ENCODE measurements around the gene LAG3. TPM values are rescaled to one million over a fixed set of nuclear protein-coding genes. Genes with fewer than 3 reads are reported as not detected.

The LAG3 gene
- total and polyA plus RNA-seq, 10 of the 15 experiments (the other 5 are each of a cell fraction or from before 2014, with no cell fraction given): 0.52 to 4.2 (median 1.0) TPM; not detected in 1

- Histone ChIP-seq H2AFZ (ENCODE audit: control insufficient read depth, low read depth, low read length) (no peak overlapping the region), H3K36me3 (ENCODE audit: control insufficient read depth in 2 of 2, insufficient read depth in 2 of 2, low read length in 1 of 2) (no peaks in the 10 kb centered on the region), H3K27ac (ENCODE audit: control insufficient read depth, insufficient read depth) (no peak overlapping the region), H3K4me1 (ENCODE audit: control insufficient read depth, insufficient read depth, low read length) (peaks cover 46% of the 10 kb centered on the region), H3K4me2 (ENCODE audit: control insufficient read depth, insufficient read depth) (no peak overlapping the region), H3K79me2 (ENCODE audit: control insufficient read depth, insufficient read depth, low read length) (peaks cover 16% of the 10 kb centered on the region), H3K9ac (ENCODE audit: control insufficient read depth, insufficient read depth, low read length) (no peak overlapping the region), H3K27me3 (replicated peaks in 1 of 2; ENCODE audit: control insufficient read depth in 2 of 2, insufficient read depth in 2 of 2, low read length in 1 of 2) (no peaks in the 10 kb centered on the region), H3K4me3 (no peak overlapping the region), H4K20me1 (ENCODE audit: control insufficient read depth, insufficient read depth) (no peaks in the 10 kb centered on the region), H3K9me3 (replicated peaks; ENCODE audit: control insufficient read depth, insufficient read depth, low read length) (no peaks in the 10 kb centered on the region)
- in situ Hi-C loops (cut with MboI): no loop called here
- SMC1A ChIA-PET (ENCODE audit: uncharacterized antibody, unreplicated experiment): interaction anchor here (3.6 kb wide), 1 partner anchor 17 kb away, joined by 20 read pairs; the partner anchor contains the start of gene MLF2
- TF ChIP-seq TCF7 (IDR thresholded peaks at IDR 0.05; ENCODE audit: borderline replicate concordance) (no peak), SIN3A (IDR thresholded peaks at IDR 0.05; ENCODE audit: low read depth, low read length) (no peak), BCL3 (IDR thresholded peaks at IDR 0.05; ENCODE audit: borderline replicate concordance, insufficient read depth, low read depth, low read length, poor library complexity, severe bottlenecking) (no peak), SPI1 (IDR thresholded peaks at IDR 0.05; ENCODE audit: borderline replicate concordance, insufficient read depth, low read depth, low read length) (peak; percentile 69; the same call in 1 of the 2 replicates), GATAD2B (conservative IDR thresholded peaks at IDR 0.05; ENCODE audit: low read depth) (no peak), EP300 (IDR thresholded peaks at IDR 0.05; ENCODE audit: borderline replicate concordance in 1 of 2, control insufficient read depth in 1 of 2, low read depth in 2 of 2, low read length in 2 of 2) (no peak), EED (IDR thresholded peaks at IDR 0.05; ENCODE audit: low read depth) (no peak)
- TF ChIP-seq, protein P1, sequence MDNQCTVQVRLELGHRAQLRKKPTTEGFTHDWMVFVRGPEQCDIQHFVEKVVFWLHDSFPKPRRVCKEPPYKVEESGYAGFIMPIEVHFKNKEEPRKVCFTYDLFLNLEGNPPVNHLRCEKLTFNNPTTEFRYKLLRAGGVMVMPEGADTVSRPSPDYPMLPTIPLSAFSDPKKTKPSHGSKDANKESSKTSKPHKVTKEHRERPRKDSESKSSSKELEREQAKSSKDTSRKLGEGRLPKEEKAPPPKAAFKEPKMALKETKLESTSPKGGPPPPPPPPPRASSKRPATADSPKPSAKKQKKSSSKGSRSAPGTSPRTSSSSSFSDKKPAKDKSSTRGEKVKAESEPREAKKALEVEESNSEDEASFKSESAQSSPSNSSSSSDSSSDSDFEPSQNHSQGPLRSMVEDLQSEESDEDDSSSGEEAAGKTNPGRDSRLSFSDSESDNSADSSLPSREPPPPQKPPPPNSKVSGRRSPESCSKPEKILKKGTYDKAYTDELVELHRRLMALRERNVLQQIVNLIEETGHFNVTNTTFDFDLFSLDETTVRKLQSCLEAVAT (IDR thresholded peaks at IDR 0.05): no peak
- TF ChIP-seq, protein P2, sequence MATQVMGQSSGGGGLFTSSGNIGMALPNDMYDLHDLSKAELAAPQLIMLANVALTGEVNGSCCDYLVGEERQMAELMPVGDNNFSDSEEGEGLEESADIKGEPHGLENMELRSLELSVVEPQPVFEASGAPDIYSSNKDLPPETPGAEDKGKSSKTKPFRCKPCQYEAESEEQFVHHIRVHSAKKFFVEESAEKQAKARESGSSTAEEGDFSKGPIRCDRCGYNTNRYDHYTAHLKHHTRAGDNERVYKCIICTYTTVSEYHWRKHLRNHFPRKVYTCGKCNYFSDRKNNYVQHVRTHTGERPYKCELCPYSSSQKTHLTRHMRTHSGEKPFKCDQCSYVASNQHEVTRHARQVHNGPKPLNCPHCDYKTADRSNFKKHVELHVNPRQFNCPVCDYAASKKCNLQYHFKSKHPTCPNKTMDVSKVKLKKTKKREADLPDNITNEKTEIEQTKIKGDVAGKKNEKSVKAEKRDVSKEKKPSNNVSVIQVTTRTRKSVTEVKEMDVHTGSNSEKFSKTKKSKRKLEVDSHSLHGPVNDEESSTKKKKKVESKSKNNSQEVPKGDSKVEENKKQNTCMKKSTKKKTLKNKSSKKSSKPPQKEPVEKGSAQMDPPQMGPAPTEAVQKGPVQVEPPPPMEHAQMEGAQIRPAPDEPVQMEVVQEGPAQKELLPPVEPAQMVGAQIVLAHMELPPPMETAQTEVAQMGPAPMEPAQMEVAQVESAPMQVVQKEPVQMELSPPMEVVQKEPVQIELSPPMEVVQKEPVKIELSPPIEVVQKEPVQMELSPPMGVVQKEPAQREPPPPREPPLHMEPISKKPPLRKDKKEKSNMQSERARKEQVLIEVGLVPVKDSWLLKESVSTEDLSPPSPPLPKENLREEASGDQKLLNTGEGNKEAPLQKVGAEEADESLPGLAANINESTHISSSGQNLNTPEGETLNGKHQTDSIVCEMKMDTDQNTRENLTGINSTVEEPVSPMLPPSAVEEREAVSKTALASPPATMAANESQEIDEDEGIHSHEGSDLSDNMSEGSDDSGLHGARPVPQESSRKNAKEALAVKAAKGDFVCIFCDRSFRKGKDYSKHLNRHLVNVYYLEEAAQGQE (IDR thresholded peaks at IDR 0.05; ENCODE audit: low read depth, low read length): no peak
- RAD21 ChIA-PET (ENCODE audit: unreplicated experiment): interaction anchor here (3.3 kb wide), 1 partner anchor 18 kb away, joined by 18 read pairs; the partner anchor contains the start of gene MLF2
- WGBS (ENCODE audit: insufficient coverage, insufficient replicate concordance, low lambda C conversion rate, missing lambda C conversion rate): 62% methylated on average over 4 of the region's 4 CpGs
- ATAC-seq (no peak), DNase-seq (ENCODE audit: low read depth, low spot score) (no peak), FAIRE-seq (no peak)
- CTCF ChIA-PET: interaction anchor here (1.0 to 12.7 kb wide), 4 partner anchors 9 to 15 kb away, joined by 3 to 221 read pairs (median 4); partner anchors contain the start of gene MLF2
- POLR2A ChIA-PET: interaction anchor here (1.2 to 1.9 kb wide), 2 partner anchors 18 to 48 kb away, joined by 3 to 16 read pairs; partner anchors contain the start of genes COPS7A and MLF2
- BruUV-seq (replicated peaks): no TSS peak
- intact Hi-C loops (cut with micrococcal nuclease; ENCODE audit: unreplicated experiment): no loop called here
These were observed 1.2 kb upstream of the LAG3 start for GRCh38 chr12:6771091-6771495.

Data from GM12878 (cell line).